HG02623 (cell line): ENCODE data around the gene DLG2.
"Not testable (repeated sequence)": the region's sequence is repeated elsewhere in the genome, so short reads cannot be mapped to it uniquely, and the experiment has no call there.

Experiments
- ATAC-seq: cut with Tn5 transposase; IDR thresholded peaks from one replicate; pipeline ENCODE4 v1.9.1; 2021; ENCODE audit warnings: moderate library complexity; ENCODE audit not compliant: unreplicated experiment

The DLG2 gene

GRCh38 chr11:84865791-84866535 lies 761.2 kb downstream of the DLG2 start:
- no peak for ATAC-seq

GRCh38 chr11:84865257-84865656 lies 761.9 kb downstream of the DLG2 start:
- no peak for ATAC-seq

- no peak for ATAC-seq
These were observed 769.4 kb downstream of the DLG2 start for GRCh38 chr11:84857746-84858145.

GRCh38 chr11:84855508-84856245 lies 771.5 kb downstream of the DLG2 start:
- no peak for ATAC-seq

- ATAC-seq = no peak
These were observed 772.7 kb downstream of the DLG2 start for GRCh38 chr11:84854498-84854880.

GRCh38 chr11:84853841-84854497 lies 773.2 kb downstream of the DLG2 start:
- ATAC-seq = no peak

- no peak for ATAC-seq
These were observed 779.3 kb downstream of the DLG2 start for GRCh38 chr11:84847842-84848241.

GRCh38 chr11:84840201-84840600 lies 786.9 kb downstream of the DLG2 start:
- ATAC-seq = not testable (repeated sequence)

- ATAC-seq = no peak
These were observed 789.6 kb downstream of the DLG2 start for GRCh38 chr11:84837402-84838069.

- no peak for ATAC-seq
These were observed 790.8 kb downstream of the DLG2 start for GRCh38 chr11:84836371-84836770.

GRCh38 chr11:84833488-84834088 lies 793.6 kb downstream of the DLG2 start:
- no peak for ATAC-seq

GRCh38 chr11:84830372-84830771 lies 796.8 kb downstream of the DLG2 start:
- ATAC-seq = no peak

GRCh38 chr11:84829162-84829561 lies 798.0 kb downstream of the DLG2 start:
- no peak for ATAC-seq

GRCh38 chr11:84828616-84829015 lies 798.5 kb downstream of the DLG2 start:
- no peak for ATAC-seq

- ATAC-seq = no peak
These were observed 802.0 kb downstream of the DLG2 start for GRCh38 chr11:84825106-84825660.

- no peak for ATAC-seq
These were observed 802.5 kb downstream of the DLG2 start for GRCh38 chr11:84824624-84825023.

GRCh38 chr11:84819537-84819936 lies 807.6 kb downstream of the DLG2 start:
- no peak for ATAC-seq

GRCh38 chr11:84819128-84819527 lies 808.0 kb downstream of the DLG2 start:
- no peak for ATAC-seq

GRCh38 chr11:84817998-84818397 lies 809.1 kb downstream of the DLG2 start:
- ATAC-seq = no peak

- no peak for ATAC-seq
These were observed 814.6 kb downstream of the DLG2 start for GRCh38 chr11:84812471-84812969.
